Esophagus muscularis mucosa (tissue), 3 donors: Measurements from ENCODE around the gene GPR78.

Experiments
- POLR2A ChIP-seq: fragments of 450-650 bp; IDR thresholded peaks from one replicate; pipeline ENCODE4 v1.6.1; 2017; ENCODE audit warnings: antibody characterized with exemption, moderate library complexity, mild to moderate bottlenecking, low read depth
- POLR2AphosphoS5 ChIP-seq, 2 donors: sonication (generic); formaldehyde crosslinking; IDR thresholded peaks; one replicate each; pipeline ENCODE4 v1.6.1; 2017; ENCODE audit warnings: antibody characterized with exemption in 2 of 2
- TF ChIP-seq, protein P1 (sequence below), 3 experiments: fragments of 200-600 bp in 2 of 3; fragments of 450-650 bp in 1 of 3; sonication (generic) in 2 of 3; IDR thresholded peaks; one replicate each; pipeline ENCODE4 v1.5.1; 2017 to 2019; ENCODE audit warnings: antibody characterized with exemption in 3 of 3, mild to moderate bottlenecking in 2 of 3, moderate library complexity in 1 of 3

DNA sequence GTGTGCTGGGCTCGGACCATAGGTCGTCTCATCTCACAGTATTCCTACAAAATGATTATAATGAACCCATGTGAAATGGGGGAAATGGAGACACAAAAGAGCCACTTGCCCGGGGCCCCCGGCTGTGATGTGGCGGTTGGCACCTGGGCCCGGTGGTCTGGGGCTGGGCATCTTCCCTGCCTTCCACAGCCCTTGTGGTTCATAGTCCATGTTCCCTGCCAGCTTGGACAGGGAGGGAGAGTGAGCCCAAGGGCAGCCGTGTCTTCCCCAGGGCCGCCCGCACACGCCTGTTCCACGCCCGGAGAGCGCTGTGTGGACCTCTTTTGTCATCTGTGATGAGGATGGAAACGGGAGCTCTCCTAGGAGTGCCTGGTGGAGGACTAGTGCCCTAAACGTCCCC lies 17.6 kb downstream of the GPR78 start:
- TF ChIP-seq, protein P1, sequence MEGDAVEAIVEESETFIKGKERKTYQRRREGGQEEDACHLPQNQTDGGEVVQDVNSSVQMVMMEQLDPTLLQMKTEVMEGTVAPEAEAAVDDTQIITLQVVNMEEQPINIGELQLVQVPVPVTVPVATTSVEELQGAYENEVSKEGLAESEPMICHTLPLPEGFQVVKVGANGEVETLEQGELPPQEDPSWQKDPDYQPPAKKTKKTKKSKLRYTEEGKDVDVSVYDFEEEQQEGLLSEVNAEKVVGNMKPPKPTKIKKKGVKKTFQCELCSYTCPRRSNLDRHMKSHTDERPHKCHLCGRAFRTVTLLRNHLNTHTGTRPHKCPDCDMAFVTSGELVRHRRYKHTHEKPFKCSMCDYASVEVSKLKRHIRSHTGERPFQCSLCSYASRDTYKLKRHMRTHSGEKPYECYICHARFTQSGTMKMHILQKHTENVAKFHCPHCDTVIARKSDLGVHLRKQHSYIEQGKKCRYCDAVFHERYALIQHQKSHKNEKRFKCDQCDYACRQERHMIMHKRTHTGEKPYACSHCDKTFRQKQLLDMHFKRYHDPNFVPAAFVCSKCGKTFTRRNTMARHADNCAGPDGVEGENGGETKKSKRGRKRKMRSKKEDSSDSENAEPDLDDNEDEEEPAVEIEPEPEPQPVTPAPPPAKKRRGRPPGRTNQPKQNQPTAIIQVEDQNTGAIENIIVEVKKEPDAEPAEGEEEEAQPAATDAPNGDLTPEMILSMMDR (IDR thresholded peaks at IDR 0.05): no peak
- TF ChIP-seq POLR2A: no peak
- no peak for TF ChIP-seq POLR2AphosphoS5 (IDR thresholded peaks at IDR 0.05)
